Measurements from ENCODE around the gene AARS2. TPM values are rescaled to one million over a fixed set of nuclear protein-coding genes. Genes with fewer than 3 reads are reported as not detected.
A peak's percentile ranks its signal among the peaks of the same experiment; 100 is the strongest.

AARS2 gene
- total and polyA plus RNA-seq, 4 donors: 1.9 to 9.6 (median 6.9) TPM

DNA sequence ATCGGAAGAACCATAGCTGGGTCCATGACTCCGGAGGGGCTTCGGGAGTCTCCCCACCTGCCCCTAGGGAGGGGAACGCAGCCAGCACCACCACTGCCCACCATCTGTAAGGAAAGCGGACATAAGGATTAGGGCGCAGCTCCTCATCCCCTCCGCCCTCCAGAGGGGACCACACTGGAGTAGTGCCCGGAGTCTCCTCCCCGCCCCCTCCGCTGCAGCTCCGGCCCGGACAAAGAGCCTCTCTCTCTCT, 56.4 kb downstream of the AARS2 start:
- Histone ChIP-seq H3K27me3 (ENCODE audit: control insufficient read depth in 4 of 4, insufficient read depth in 4 of 4, low read length in 3 of 4) (no peaks in the 10 kb centered on the region), H3K36me3 (ENCODE audit: control insufficient read depth in 4 of 4, insufficient read depth in 3 of 4, low read depth in 1 of 4, low read length in 3 of 4) (peaks cover 7 to 43% (median 36%) of the 10 kb centered on the region in 4 donors), H3K9me3 (ENCODE audit: control insufficient read depth in 4 of 4, low read length in 3 of 4) (no peaks in the 10 kb centered on the region), H3K27ac (ENCODE audit: low read depth in 1 of 2, low read length in 2 of 2) (peak overlapping the region; percentile 59 to 91), H3K4me1 (ENCODE audit: control insufficient read depth in 4 of 4, insufficient read depth in 4 of 4, low read length in 3 of 4) (peaks cover 2 to 27% (median 14%) of the 10 kb centered on the region in 4 donors), H3K9ac (ENCODE audit: low read depth in 1 of 2, low read length in 2 of 2) (peak overlapping the region; percentile 26 to 42), H3K4me3 (ENCODE audit: low read depth in 1 of 3, low read length in 3 of 3) (peak overlapping the region; percentile 62 to 85 (median 67))
- TF ChIP-seq GABPA (IDR thresholded peaks at IDR 0.05 in 1 of 2, conservative IDR thresholded peaks at IDR 0.05 in 1 of 2) (no peak), FOXA2 (IDR thresholded peaks at IDR 0.05) (no peak), SP1 (IDR thresholded peaks at IDR 0.05) (no peak), RAD21 (IDR thresholded peaks at IDR 0.05) (no peak), JUND (IDR thresholded peaks at IDR 0.05) (no peak), FOXA1 (IDR thresholded peaks at IDR 0.05) (no peak), TAF1 (conservative IDR thresholded peaks at IDR 0.05) (no peak), NR2F2 (IDR thresholded peaks at IDR 0.05) (no peak), YY1 (IDR thresholded peaks at IDR 0.05) (no peak), RXRA (IDR thresholded peaks at IDR 0.05) (no peak), EGR1 (IDR thresholded peaks at IDR 0.05; ENCODE audit: low read depth in 2 of 2) (no peak), HNF4A (conservative IDR thresholded peaks at IDR 0.05) (no peak)
- TF ChIP-seq, protein P1, sequence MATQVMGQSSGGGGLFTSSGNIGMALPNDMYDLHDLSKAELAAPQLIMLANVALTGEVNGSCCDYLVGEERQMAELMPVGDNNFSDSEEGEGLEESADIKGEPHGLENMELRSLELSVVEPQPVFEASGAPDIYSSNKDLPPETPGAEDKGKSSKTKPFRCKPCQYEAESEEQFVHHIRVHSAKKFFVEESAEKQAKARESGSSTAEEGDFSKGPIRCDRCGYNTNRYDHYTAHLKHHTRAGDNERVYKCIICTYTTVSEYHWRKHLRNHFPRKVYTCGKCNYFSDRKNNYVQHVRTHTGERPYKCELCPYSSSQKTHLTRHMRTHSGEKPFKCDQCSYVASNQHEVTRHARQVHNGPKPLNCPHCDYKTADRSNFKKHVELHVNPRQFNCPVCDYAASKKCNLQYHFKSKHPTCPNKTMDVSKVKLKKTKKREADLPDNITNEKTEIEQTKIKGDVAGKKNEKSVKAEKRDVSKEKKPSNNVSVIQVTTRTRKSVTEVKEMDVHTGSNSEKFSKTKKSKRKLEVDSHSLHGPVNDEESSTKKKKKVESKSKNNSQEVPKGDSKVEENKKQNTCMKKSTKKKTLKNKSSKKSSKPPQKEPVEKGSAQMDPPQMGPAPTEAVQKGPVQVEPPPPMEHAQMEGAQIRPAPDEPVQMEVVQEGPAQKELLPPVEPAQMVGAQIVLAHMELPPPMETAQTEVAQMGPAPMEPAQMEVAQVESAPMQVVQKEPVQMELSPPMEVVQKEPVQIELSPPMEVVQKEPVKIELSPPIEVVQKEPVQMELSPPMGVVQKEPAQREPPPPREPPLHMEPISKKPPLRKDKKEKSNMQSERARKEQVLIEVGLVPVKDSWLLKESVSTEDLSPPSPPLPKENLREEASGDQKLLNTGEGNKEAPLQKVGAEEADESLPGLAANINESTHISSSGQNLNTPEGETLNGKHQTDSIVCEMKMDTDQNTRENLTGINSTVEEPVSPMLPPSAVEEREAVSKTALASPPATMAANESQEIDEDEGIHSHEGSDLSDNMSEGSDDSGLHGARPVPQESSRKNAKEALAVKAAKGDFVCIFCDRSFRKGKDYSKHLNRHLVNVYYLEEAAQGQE (IDR thresholded peaks at IDR 0.05): no peak
- TF ChIP-seq, protein P2, sequence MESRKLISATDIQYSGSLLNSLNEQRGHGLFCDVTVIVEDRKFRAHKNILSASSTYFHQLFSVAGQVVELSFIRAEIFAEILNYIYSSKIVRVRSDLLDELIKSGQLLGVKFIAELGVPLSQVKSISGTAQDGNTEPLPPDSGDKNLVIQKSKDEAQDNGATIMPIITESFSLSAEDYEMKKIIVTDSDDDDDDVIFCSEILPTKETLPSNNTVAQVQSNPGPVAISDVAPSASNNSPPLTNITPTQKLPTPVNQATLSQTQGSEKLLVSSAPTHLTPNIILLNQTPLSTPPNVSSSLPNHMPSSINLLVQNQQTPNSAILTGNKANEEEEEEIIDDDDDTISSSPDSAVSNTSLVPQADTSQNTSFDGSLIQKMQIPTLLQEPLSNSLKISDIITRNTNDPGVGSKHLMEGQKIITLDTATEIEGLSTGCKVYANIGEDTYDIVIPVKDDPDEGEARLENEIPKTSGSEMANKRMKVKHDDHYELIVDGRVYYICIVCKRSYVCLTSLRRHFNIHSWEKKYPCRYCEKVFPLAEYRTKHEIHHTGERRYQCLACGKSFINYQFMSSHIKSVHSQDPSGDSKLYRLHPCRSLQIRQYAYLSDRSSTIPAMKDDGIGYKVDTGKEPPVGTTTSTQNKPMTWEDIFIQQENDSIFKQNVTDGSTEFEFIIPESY (IDR thresholded peaks at IDR 0.05): no peak
- TF ChIP-seq, protein P3, sequence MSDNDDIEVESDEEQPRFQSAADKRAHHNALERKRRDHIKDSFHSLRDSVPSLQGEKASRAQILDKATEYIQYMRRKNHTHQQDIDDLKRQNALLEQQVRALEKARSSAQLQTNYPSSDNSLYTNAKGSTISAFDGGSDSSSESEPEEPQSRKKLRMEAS (IDR thresholded peaks at IDR 0.05): no peak
- DNase-seq (ENCODE audit: low spot score): no peak
- 1% methylated on average over 12 of the region's 12 CpGs for WGBS

DNA sequence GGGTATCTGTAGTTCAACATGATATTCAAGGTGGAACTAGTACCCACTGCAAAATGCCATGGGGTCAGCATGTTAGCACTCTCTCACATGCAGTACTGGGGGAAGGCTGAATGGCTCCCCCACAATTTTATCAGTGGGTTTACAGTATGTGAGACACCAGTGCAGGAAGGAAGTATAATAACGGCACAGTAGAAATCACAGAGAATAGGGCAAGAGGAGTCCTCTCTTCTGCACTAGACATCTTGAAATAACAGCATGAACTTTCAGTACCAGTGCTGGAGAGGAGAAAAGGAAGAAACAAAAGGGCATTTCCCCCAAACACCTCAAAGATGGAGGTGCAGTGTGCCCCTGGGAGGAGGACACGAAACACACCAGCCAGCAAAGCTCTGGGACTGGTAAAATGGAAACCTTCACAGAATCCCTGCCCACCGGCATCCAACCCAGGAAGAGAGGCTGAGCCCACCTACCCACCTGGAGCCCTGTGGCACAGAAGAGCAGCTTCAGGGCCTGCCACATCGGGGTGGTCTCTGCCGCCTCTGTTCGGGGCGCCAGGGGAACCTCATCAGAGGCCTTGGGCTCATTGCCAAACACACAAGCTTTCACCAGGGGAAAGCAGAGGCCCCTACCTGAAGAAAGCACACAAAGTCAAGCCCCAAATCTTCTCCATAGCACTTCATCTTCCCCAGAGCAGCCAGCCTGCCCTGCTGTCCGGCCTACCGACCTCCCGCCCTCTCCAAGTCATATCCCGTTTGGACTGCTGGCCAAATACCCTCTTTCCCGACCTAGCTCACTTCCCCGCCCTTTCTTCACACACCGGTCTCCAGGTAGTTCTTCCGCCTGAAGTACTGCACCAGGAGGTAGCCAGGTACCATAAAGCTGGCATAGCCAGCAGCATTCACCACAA, 57.0 kb downstream of the AARS2 start:
- peaks cover 7 to 48% (median 41%) of the 10 kb centered on the region in 4 donors for H3K36me3 ChIP-seq (ENCODE audit: control insufficient read depth in 4 of 4, insufficient read depth in 3 of 4, low read depth in 1 of 4, low read length in 3 of 4)
- H3K4me3 ChIP-seq (ENCODE audit: low read depth in 1 of 3, low read length in 3 of 3): peak overlapping the region; percentile 62 to 85 (median 67)
- H3K4me1 ChIP-seq (ENCODE audit: control insufficient read depth in 4 of 4, insufficient read depth in 4 of 4, low read length in 3 of 4): peaks cover 2 to 27% (median 14%) of the 10 kb centered on the region in 4 donors
- WGBS: 28% methylated on average over 15 of the region's 15 CpGs
- H3K9me3 ChIP-seq (ENCODE audit: control insufficient read depth in 4 of 4, low read length in 3 of 4): no peaks in the 10 kb centered on the region
- peak overlapping the region; percentile 26 to 42 for H3K9ac ChIP-seq (ENCODE audit: low read depth in 1 of 2, low read length in 2 of 2)
- H3K27ac ChIP-seq (ENCODE audit: low read depth in 1 of 2, low read length in 2 of 2): peak overlapping the region; percentile 59 to 91
- DNase-seq (ENCODE audit: low spot score): no peak
- no peaks in the 10 kb centered on the region for H3K27me3 ChIP-seq (ENCODE audit: control insufficient read depth in 4 of 4, insufficient read depth in 4 of 4, low read length in 3 of 4)
- TF ChIP-seq TAF1 (conservative IDR thresholded peaks at IDR 0.05) (no peak), HNF4A (conservative IDR thresholded peaks at IDR 0.05) (no peak), SP1 (IDR thresholded peaks at IDR 0.05) (no peak), GABPA (IDR thresholded peaks at IDR 0.05 in 1 of 2, conservative IDR thresholded peaks at IDR 0.05 in 1 of 2) (no peak), YY1 (IDR thresholded peaks at IDR 0.05) (no peak)
- TF ChIP-seq, protein P2 (IDR thresholded peaks at IDR 0.05): no peak
- TF ChIP-seq, protein P1 (IDR thresholded peaks at IDR 0.05): no peak
- TF ChIP-seq, protein P4, sequence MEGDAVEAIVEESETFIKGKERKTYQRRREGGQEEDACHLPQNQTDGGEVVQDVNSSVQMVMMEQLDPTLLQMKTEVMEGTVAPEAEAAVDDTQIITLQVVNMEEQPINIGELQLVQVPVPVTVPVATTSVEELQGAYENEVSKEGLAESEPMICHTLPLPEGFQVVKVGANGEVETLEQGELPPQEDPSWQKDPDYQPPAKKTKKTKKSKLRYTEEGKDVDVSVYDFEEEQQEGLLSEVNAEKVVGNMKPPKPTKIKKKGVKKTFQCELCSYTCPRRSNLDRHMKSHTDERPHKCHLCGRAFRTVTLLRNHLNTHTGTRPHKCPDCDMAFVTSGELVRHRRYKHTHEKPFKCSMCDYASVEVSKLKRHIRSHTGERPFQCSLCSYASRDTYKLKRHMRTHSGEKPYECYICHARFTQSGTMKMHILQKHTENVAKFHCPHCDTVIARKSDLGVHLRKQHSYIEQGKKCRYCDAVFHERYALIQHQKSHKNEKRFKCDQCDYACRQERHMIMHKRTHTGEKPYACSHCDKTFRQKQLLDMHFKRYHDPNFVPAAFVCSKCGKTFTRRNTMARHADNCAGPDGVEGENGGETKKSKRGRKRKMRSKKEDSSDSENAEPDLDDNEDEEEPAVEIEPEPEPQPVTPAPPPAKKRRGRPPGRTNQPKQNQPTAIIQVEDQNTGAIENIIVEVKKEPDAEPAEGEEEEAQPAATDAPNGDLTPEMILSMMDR (IDR thresholded peaks at IDR 0.05; ENCODE audit: low read depth, low read length, missing input control): no peak
- TF ChIP-seq, protein P5, sequence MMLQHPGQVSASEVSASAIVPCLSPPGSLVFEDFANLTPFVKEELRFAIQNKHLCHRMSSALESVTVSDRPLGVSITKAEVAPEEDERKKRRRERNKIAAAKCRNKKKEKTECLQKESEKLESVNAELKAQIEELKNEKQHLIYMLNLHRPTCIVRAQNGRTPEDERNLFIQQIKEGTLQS (IDR thresholded peaks at IDR 0.05): no peak
